Measurements from ENCODE around the gene EEF1A2. TPM values are rescaled to one million over a fixed set of nuclear protein-coding genes. Genes with fewer than 3 reads are reported as not detected.

The EEF1A2 gene
- total and polyA plus RNA-seq, 2 experiments from 2014 or later: 1.3 to 37.1 TPM

- Mint-ChIP-seq H3K4me1 (peaks cover 39% of the 10 kb centered on the region), H3K9me3 (no peaks in the 10 kb centered on the region; the same call in 2 of the 3 replicates), H3K27ac (no peak overlapping the region), H3K4me3 (no peak overlapping the region; the same call in 2 of the 3 replicates), H3K27me3 (ENCODE audit: insufficient read depth, low read depth, poor library complexity) (peaks cover 24% of the 10 kb centered on the region), H3K36me3 (ENCODE audit: low read depth) (no peaks in the 10 kb centered on the region)
- peaks cover 13% of the 10 kb centered on the region for H3K4me1 ChIP-seq (ENCODE audit: insufficient read depth)
- H3K4me2 ChIP-seq: no peak overlapping the region
- H3K36me3 ChIP-seq (ENCODE audit: insufficient read depth): no peaks in the 10 kb centered on the region
- TF ChIP-seq CREB1 (CRISPR knock-in tag; IDR thresholded peaks at IDR 0.05; ENCODE audit: low read depth): no peak
- TF ChIP-seq, protein P1, sequence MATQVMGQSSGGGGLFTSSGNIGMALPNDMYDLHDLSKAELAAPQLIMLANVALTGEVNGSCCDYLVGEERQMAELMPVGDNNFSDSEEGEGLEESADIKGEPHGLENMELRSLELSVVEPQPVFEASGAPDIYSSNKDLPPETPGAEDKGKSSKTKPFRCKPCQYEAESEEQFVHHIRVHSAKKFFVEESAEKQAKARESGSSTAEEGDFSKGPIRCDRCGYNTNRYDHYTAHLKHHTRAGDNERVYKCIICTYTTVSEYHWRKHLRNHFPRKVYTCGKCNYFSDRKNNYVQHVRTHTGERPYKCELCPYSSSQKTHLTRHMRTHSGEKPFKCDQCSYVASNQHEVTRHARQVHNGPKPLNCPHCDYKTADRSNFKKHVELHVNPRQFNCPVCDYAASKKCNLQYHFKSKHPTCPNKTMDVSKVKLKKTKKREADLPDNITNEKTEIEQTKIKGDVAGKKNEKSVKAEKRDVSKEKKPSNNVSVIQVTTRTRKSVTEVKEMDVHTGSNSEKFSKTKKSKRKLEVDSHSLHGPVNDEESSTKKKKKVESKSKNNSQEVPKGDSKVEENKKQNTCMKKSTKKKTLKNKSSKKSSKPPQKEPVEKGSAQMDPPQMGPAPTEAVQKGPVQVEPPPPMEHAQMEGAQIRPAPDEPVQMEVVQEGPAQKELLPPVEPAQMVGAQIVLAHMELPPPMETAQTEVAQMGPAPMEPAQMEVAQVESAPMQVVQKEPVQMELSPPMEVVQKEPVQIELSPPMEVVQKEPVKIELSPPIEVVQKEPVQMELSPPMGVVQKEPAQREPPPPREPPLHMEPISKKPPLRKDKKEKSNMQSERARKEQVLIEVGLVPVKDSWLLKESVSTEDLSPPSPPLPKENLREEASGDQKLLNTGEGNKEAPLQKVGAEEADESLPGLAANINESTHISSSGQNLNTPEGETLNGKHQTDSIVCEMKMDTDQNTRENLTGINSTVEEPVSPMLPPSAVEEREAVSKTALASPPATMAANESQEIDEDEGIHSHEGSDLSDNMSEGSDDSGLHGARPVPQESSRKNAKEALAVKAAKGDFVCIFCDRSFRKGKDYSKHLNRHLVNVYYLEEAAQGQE (IDR thresholded peaks at IDR 0.05; ENCODE audit: unreplicated experiment): peak; percentile 85
- peaks cover 10% of the 10 kb centered on the region for H3K79me2 ChIP-seq (replicated peaks; ENCODE audit: insufficient read depth)
- H3K27ac ChIP-seq (ENCODE audit: low read depth): no peak overlapping the region
- no peaks in the 10 kb centered on the region for H3K27me3 ChIP-seq (ENCODE audit: insufficient read depth)
- ATAC-seq: peak; percentile 48
- no peak overlapping the region for H3K4me3 ChIP-seq
- 0 out of 2 replicates have a peak, but pooled peaks cover 4% of the 10 kb centered on the region for H4K20me1 ChIP-seq (replicated peaks; ENCODE audit: insufficient read depth)
- DNase-seq (ENCODE audit: low spot score): peak; percentile 84
- no peak overlapping the region for H2AFZ ChIP-seq
- 0 out of 2 replicates have a peak, but pooled peaks cover 4% of the 10 kb centered on the region for H3F3A ChIP-seq (replicated peaks; ENCODE audit: low read depth)
- no peaks in the 10 kb centered on the region for H3K9me2 ChIP-seq (ENCODE audit: insufficient read depth)
These were observed 23.7 kb downstream of the EEF1A2 start for GRCh38 chr20:63475209-63475608.

- H3K27me3 ChIP-seq (ENCODE audit: insufficient read depth): no peaks in the 10 kb centered on the region
- H3K27ac Mint-ChIP-seq: no peak overlapping the region
- H2AFZ ChIP-seq: no peak overlapping the region
- H3K79me2 ChIP-seq (replicated peaks; ENCODE audit: insufficient read depth): peaks cover 24% of the 10 kb centered on the region
- H3K27me3 Mint-ChIP-seq (ENCODE audit: insufficient read depth, low read depth, poor library complexity): peaks cover 25% of the 10 kb centered on the region
- H3K36me3 Mint-ChIP-seq (ENCODE audit: low read depth): no peaks in the 10 kb centered on the region
- no peak for DNase-seq (ENCODE audit: low spot score)
- no peak overlapping the region for H3K27ac ChIP-seq (ENCODE audit: low read depth)
- H3F3A ChIP-seq (replicated peaks; ENCODE audit: low read depth): 0 out of 2 replicates have a peak, but pooled peaks cover 4% of the 10 kb centered on the region
- peaks cover 38% of the 10 kb centered on the region for H3K4me1 Mint-ChIP-seq
- H3K9me3 Mint-ChIP-seq: no peaks in the 10 kb centered on the region; the same call in 2 of the 3 replicates
- no peak overlapping the region for H3K4me2 ChIP-seq
- H4K20me1 ChIP-seq (replicated peaks; ENCODE audit: insufficient read depth): 0 out of 2 replicates have a peak, but pooled peaks cover 4% of the 10 kb centered on the region
- no peaks in the 10 kb centered on the region for H3K9me2 ChIP-seq (ENCODE audit: insufficient read depth)
- peaks cover 13% of the 10 kb centered on the region for H3K4me1 ChIP-seq (ENCODE audit: insufficient read depth)
- no peak for ATAC-seq
- H3K4me3 Mint-ChIP-seq: peak overlapping the region; percentile 26; the same call in 2 of the 3 replicates
- no peak overlapping the region for H3K4me3 ChIP-seq
- H3K36me3 ChIP-seq (ENCODE audit: insufficient read depth): no peaks in the 10 kb centered on the region
- no peak for TF ChIP-seq ZNF114 (CRISPR knock-in tag; IDR thresholded peaks at IDR 0.05)
- TF ChIP-seq, protein P2, sequence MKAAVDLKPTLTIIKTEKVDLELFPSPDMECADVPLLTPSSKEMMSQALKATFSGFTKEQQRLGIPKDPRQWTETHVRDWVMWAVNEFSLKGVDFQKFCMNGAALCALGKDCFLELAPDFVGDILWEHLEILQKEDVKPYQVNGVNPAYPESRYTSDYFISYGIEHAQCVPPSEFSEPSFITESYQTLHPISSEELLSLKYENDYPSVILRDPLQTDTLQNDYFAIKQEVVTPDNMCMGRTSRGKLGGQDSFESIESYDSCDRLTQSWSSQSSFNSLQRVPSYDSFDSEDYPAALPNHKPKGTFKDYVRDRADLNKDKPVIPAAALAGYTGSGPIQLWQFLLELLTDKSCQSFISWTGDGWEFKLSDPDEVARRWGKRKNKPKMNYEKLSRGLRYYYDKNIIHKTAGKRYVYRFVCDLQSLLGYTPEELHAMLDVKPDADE (IDR thresholded peaks at IDR 0.05): no peak
- no peak for TF ChIP-seq JUNB (IDR thresholded peaks at IDR 0.05; ENCODE audit: unreplicated experiment)
- TF ChIP-seq, protein P1 (IDR thresholded peaks at IDR 0.05; ENCODE audit: unreplicated experiment): no peak
- no peak for TF ChIP-seq POLR2AphosphoS5 (IDR thresholded peaks at IDR 0.05; ENCODE audit: low read depth)
- no peak for TF ChIP-seq NANOG (IDR thresholded peaks at IDR 0.05; ENCODE audit: borderline replicate concordance)
- TF ChIP-seq EZH2phosphoT487 (IDR thresholded peaks at IDR 0.05; ENCODE audit: unreplicated experiment): no peak
- TF ChIP-seq CREB1 (CRISPR knock-in tag; IDR thresholded peaks at IDR 0.05; ENCODE audit: low read depth): no peak
- TF ChIP-seq, protein P3, sequence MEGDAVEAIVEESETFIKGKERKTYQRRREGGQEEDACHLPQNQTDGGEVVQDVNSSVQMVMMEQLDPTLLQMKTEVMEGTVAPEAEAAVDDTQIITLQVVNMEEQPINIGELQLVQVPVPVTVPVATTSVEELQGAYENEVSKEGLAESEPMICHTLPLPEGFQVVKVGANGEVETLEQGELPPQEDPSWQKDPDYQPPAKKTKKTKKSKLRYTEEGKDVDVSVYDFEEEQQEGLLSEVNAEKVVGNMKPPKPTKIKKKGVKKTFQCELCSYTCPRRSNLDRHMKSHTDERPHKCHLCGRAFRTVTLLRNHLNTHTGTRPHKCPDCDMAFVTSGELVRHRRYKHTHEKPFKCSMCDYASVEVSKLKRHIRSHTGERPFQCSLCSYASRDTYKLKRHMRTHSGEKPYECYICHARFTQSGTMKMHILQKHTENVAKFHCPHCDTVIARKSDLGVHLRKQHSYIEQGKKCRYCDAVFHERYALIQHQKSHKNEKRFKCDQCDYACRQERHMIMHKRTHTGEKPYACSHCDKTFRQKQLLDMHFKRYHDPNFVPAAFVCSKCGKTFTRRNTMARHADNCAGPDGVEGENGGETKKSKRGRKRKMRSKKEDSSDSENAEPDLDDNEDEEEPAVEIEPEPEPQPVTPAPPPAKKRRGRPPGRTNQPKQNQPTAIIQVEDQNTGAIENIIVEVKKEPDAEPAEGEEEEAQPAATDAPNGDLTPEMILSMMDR (conservative IDR thresholded peaks at IDR 0.05; ENCODE audit: low read depth in 2 of 2): no peak
- no peak for TF ChIP-seq STAT1 (IDR thresholded peaks at IDR 0.05; ENCODE audit: unreplicated experiment)
- no peak for TF ChIP-seq ZNF331 (CRISPR knock-in tag; IDR thresholded peaks at IDR 0.05; ENCODE audit: low read depth)
These were observed 25.1 kb downstream of the EEF1A2 start for GRCh38 chr20:63473555-63474449.

Measured in GM23338 (cell line).